Pulmonary artery endothelial cell (primary cell): Measurements from ENCODE around the gene CTRB2. TPM values are rescaled to one million over a fixed set of nuclear protein-coding genes. Genes with fewer than 3 reads are reported as not detected.

Experiments used
- DNase-seq: peaks from one replicate; pipeline ENCODE4 v3.0.0-alpha.2; 2011; ENCODE audit warnings: low read depth, low spot score
- total RNA-seq: library from RNA; depleted of rRNA; stranded (reverse); fragments of >200 nt; gene quantifications from 2 replicates; pipeline ENCODE4 v1.2.3, GENCODE V29; 2014

Gene CTRB2
- total RNA-seq, 1 donor from 2014 or later: not detected

GRCh38 chr16:75175074-75175473 is 31.9 kb downstream of the CTRB2 start:
- DNase-seq: no peak

GRCh38 chr16:75172578-75172977 is 34.4 kb downstream of the CTRB2 start:
- DNase-seq: no peak

- DNase-seq: no peak
Observed at GRCh38 chr16:75169899-75170405, 37.0 kb downstream of the CTRB2 start.

GRCh38 chr16:75160386-75160785 is 46.6 kb downstream of the CTRB2 start:
- no peak for DNase-seq

Other genes starting within 250 kb of the CTRB2 start
- gene WDR59, start 222.0 kb downstream of the CTRB2 start, total RNA-seq: 16.9 and 18.9 TPM in 2 replicates
- gene ZNRF1, start 208.1 kb downstream of the CTRB2 start, total RNA-seq: 16.9 and 21.9 TPM in 2 replicates
- 1.1 and 1.6 TPM in 2 replicates for gene LDHD, start 90.4 kb downstream of the CTRB2 start, total RNA-seq
- gene ZFP1, start 58.6 kb downstream of the CTRB2 start, total RNA-seq: 10.7 and 13.5 TPM in 2 replicates
- not detected in 2 replicates for gene CTRB1, start 11.8 kb upstream of the CTRB2 start, total RNA-seq
- 118 and 122 TPM in 2 replicates for gene BCAR1, start 44.5 kb upstream of the CTRB2 start, total RNA-seq
- 51.0 and 55.1 TPM in 2 replicates for gene CFDP1, start 226.3 kb upstream of the CTRB2 start, total RNA-seq